NCI-H1092 (cell line): ENCODE measurements around the gene CYTH4.

Experiments used
- DNase-seq: peaks from one replicate; lab custom pipeline; 2025; lab: John Stamatoyannopoulos, UW

The CYTH4 gene

GRCh38 chr22:37345863-37346504, 63.7 kb downstream of the CYTH4 start:
- no peak for DNase-seq

DNA sequence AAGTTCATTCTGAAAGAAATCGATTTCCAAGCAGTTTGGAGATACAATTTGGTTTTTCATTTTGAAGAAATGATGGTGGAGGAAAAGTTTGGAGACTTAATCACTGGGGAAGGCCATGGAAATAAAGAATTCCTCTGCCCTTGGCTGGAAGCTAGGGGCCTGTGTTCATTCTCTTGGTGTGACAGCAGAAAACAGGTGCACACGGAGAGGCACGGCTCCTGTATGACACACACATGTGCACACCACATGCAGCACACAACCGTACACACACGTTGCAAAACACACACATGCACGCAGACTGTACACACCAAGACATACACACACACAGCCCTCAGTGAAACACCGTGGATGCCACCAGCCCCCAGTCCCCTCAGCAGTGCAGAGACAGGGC, 64.2 kb downstream of the CYTH4 start:
- DNase-seq: no peak

GRCh38 chr22:37349043-37349814, 66.9 kb downstream of the CYTH4 start:
- DNase-seq: no peak

GRCh38 chr22:37351232-37351631, 68.9 kb downstream of the CYTH4 start:
- DNase-seq: no peak

GRCh38 chr22:37352481-37352880, 70.2 kb downstream of the CYTH4 start:
- no peak for DNase-seq

DNA sequence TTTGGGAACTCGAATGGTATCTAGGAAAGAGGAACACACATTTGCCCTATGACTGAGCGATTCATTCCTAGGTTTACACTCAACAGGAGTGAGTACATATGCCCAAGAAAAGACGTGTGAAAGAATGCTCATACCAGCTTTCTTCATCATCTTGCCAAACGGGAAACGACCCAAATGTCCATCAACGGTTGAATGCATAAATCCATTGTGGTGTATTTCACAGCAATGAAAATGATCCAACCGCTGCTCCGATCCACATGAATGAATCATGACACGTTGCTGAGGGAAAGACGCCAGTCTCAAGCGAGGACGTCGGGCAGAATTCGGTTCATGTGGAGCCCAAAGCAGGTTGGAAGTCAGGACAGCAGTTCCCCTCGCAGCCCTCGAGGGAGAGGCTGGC, 71.5 kb downstream of the CYTH4 start:
- DNase-seq: no peak

- no peak for DNase-seq
Observed at GRCh38 chr22:37354261-37354660, 72.0 kb downstream of the CYTH4 start.

DNA sequence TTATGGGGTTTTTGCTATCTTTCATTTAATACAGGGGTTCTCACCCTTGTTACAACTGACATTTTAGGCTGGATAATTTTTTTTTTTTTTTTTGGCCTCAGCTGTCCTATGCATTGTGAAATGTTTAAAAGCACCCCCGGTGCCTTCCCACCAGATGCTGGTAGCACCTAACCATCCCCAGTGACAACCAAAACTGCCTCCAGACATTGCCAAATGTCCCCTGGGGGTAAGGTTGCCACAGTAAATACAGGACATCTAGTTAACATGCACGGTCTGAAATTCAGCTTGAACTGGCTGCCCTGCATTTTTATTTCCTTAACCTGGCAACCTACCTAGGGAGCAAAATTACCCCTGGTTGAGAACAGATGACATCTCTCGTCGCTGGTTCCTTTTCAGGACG, 72.4 kb downstream of the CYTH4 start:
- no peak for DNase-seq

- DNase-seq: no peak
Observed at GRCh38 chr22:37355174-37355573, 72.9 kb downstream of the CYTH4 start.

GRCh38 chr22:37356922-37357321, 74.6 kb downstream of the CYTH4 start:
- DNase-seq: no peak

DNA sequence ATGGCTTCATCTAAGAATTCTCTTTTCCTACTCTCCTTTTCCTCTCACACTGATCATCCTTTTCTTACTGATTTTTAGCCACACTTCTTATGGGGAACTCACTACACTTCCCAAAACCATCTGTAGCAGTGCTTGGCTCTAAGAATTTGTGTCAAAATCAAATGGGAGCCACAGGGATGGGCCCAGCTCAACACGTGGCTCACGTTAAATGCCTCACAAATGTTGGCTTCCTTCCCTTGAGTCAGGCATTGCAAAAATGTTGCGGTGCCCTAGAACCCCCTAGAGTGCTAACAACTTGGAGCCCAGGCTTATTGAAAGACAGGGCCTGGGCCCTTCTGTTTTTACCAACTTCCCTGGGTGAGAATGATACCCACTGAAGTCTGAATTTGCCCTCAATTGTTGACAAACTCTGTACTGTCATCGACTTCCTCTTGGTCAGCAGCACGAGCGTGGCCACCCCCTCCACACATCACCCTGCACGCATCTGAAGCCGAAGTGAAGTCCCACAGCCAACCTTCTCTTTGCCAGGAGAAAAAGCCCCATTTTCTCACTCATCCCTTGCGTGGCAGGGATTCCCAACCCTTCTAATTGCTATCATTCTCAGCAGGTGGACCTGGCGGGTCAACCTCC, 75.3 kb downstream of the CYTH4 start:
- DNase-seq: no peak

DNA sequence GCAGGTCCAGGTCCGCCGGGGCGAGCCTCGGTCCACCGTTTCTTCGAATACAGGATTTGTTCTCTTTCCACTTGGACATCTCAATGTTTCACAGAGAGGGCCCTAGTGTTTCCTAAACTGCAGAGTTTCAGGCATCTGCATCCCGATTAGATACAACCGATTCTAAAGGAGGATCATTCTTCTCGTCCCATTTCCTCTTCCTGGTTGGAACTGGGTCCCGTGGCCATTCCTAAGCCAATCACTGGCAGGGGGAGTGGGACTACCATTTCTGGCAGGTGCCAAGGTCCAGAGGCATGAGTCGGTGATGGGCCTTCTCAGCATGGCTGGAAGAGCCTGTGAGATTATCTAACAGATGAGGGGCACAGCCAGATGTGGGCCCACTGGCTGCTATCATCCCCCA, 76.1 kb downstream of the CYTH4 start:
- no peak for DNase-seq

DNA sequence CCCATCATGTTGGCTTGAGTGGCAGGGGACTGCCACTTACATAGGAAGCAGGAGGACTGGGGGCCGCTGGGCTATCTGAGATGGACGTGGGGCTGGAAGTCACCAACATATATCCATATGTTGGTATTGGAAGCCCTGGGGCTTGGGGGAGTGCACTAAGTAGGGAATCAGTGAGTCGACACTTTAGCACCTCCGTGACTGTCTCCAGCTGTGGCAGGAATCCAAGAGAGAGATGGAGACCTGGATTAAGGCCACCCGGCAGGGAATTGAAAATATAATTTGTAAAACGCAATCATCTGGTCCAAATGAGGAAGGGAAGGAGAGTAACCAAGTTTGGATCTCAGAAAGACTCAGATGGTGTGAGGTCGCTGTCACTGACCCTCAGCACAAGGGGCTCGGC, 76.6 kb downstream of the CYTH4 start:
- no peak for DNase-seq

DNA sequence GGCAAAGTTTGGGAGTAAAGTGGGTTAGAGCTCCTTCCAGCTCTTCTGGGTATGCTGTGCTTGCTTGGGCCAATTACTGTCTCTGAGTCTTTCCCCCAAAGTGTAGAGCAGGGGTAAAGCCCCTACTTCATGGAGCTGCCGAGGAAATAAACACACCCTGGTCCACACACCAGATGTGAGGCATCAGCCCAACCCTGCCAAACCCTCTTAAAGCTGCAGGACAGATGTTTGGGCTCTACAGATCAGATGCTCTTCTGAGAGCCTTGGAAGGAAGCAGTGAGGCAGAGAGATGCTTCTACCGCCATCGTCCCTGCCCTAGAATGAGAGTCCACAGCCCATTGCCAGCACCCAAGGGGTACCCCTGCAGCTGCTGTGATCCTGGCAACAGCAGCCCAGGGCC, 80.3 kb downstream of the CYTH4 start:
- no peak for DNase-seq

- no peak for DNase-seq
Observed at GRCh38 chr22:37363261-37363992, 81.1 kb downstream of the CYTH4 start.
